PFSK-1 (cell line): ENCODE measurements around the gene TAF3.

Experiments used
- FOXP2 ChIP-seq: optimal IDR thresholded peaks from 2 replicates; pipeline ENCODE3; 2011; ENCODE audit warnings: borderline replicate concordance, control low read depth, inconsistent platforms; ENCODE audit not compliant: insufficient read depth; ENCODE audit errors: extremely low read length, extremely low read depth
- POLR2AphosphoS5 ChIP-seq: IDR thresholded peaks from 2 replicates; pipeline ENCODE4 v1.6.1; 2012; ENCODE audit warnings: low read depth, mild to moderate bottlenecking, control low read depth, low read length, moderate library complexity
- TF ChIP-seq, protein P1 (sequence below), 2 experiments: IDR thresholded peaks; 2 replicates each; pipeline versions ENCODE4 v1.6.1 to v1.8.0; 2011 to 2012; ENCODE audit warnings: low read depth in 2 of 2, low read length in 2 of 2, control low read depth in 1 of 2, inconsistent platforms in 1 of 2, mild to moderate bottlenecking in 1 of 2, moderate library complexity in 1 of 2; ENCODE audit not compliant: insufficient read depth in 1 of 2

DNA sequence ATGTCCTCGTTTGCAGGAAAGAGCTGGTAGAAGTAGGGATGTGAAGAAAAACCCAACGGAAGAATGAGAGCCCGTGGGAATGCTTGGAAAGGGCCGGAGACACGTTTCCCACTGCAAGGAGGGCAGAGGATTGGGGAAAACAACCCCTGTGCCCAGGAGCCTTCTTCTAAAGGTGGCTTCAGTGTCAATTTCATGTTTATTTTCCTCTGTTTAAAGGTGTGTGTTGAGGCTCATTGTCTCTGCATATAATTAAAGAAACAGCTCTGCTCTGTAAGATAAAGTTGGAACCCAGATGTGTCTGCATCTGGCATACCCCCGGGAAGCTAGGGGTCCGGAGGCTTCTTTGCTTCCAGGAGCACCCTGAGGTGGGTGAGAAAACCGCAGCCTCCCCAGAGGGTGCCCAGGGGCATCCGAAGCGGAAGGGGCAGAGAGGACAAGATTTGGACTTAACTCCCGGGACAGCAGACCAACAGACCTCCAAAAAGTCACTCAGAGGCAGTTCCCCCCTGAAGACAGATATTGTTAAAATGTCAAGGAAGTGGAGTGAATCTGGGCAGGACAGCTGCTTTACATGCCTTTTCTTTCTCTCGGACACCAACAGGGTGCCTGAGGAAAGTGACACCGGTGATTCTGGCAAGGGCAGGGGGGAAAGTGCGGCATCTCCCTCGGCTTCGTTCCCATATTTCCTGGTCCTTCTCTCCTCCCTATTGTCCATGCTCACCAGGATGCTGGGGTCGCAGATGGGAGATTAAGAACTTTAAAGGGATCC lies 227.6 kb downstream of the TAF3 start:
- TF ChIP-seq POLR2AphosphoS5, result no peak
- TF ChIP-seq, protein P1, sequence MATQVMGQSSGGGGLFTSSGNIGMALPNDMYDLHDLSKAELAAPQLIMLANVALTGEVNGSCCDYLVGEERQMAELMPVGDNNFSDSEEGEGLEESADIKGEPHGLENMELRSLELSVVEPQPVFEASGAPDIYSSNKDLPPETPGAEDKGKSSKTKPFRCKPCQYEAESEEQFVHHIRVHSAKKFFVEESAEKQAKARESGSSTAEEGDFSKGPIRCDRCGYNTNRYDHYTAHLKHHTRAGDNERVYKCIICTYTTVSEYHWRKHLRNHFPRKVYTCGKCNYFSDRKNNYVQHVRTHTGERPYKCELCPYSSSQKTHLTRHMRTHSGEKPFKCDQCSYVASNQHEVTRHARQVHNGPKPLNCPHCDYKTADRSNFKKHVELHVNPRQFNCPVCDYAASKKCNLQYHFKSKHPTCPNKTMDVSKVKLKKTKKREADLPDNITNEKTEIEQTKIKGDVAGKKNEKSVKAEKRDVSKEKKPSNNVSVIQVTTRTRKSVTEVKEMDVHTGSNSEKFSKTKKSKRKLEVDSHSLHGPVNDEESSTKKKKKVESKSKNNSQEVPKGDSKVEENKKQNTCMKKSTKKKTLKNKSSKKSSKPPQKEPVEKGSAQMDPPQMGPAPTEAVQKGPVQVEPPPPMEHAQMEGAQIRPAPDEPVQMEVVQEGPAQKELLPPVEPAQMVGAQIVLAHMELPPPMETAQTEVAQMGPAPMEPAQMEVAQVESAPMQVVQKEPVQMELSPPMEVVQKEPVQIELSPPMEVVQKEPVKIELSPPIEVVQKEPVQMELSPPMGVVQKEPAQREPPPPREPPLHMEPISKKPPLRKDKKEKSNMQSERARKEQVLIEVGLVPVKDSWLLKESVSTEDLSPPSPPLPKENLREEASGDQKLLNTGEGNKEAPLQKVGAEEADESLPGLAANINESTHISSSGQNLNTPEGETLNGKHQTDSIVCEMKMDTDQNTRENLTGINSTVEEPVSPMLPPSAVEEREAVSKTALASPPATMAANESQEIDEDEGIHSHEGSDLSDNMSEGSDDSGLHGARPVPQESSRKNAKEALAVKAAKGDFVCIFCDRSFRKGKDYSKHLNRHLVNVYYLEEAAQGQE (IDR thresholded peaks at IDR 0.05; ENCODE audit: insufficient read depth in 1 of 2, low read depth in 2 of 2, low read length in 2 of 2), result no peak
- no peak for TF ChIP-seq FOXP2
